Neural cell (in vitro differentiated cells): Measurements from ENCODE around the gene CCNI. TPM values are rescaled to one million over a fixed set of nuclear protein-coding genes. Genes with fewer than 3 reads are reported as not detected.

Experiments
- H2AFZ ChIP-seq: fragments of 200-600, 300-800 bp; sonication (generic), shearing (Covaris generic); 2 replicates; pipeline ENCODE4 v1.6.0; 2014; ENCODE audit warnings: low read depth, mild to moderate bottlenecking, antibody characterized with exemption, low read length, moderate library complexity
- H3F3A ChIP-seq: fragments of 200-600 bp; shearing (Covaris generic); 2 replicates; pipeline ENCODE4 v1.6.1; 2016; ENCODE audit warnings: mild to moderate bottlenecking, moderate library complexity, mixed read lengths, antibody characterized with exemption, low read length; ENCODE audit not compliant: insufficient read depth, poor library complexity, severe bottlenecking
- H3K27ac ChIP-seq: fragments of 200-600, 300-800 bp; sonication (generic), shearing (Covaris generic); 2 replicates; pipeline ENCODE4 v1.5.1; 2014; ENCODE audit warnings: mild to moderate bottlenecking, low read length, moderate library complexity
- H3K27me3 ChIP-seq: fragments of 300-800, 200-600 bp; sonication (generic), shearing (Covaris generic); 2 replicates; pipeline ENCODE4 v1.6.0; 2014; ENCODE audit warnings: mild to moderate bottlenecking, low read depth, low read length, moderate library complexity; ENCODE audit not compliant: insufficient read depth
- H3K36me3 ChIP-seq: fragments of 300-800, 200-600 bp; sonication (generic), shearing (Covaris generic); 2 replicates; pipeline ENCODE4 v1.5.1; 2014; ENCODE audit warnings: mild to moderate bottlenecking, antibody characterized with exemption, low read length, moderate library complexity; ENCODE audit not compliant: insufficient read depth
- H3K4me2 ChIP-seq: fragments of 300-800, 200-600 bp; sonication (generic), shearing (Covaris generic); 2 replicates; pipeline ENCODE4 v1.6.0; 2014; ENCODE audit warnings: mild to moderate bottlenecking, low read length
- H3K4me3 ChIP-seq: fragments of 300-800, 200-600 bp; sonication (generic), shearing (Covaris generic); 2 replicates; pipeline ENCODE4 v1.5.1; 2014; ENCODE audit warnings: mild to moderate bottlenecking, low read length, moderate library complexity
- H3K79me2 ChIP-seq: fragments of 200-600 bp; shearing (Covaris generic); replicated peaks from 2 replicates; pipeline ENCODE4 v1.6.0; 2014; ENCODE audit warnings: mild to moderate bottlenecking, low read length, moderate library complexity; ENCODE audit not compliant: insufficient read depth
- H3K9ac ChIP-seq: fragments of 300-800, 200-600 bp; sonication (generic), shearing (Covaris generic); 2 replicates; pipeline ENCODE4 v1.6.1; 2016; ENCODE audit warnings: mild to moderate bottlenecking, low read length, mixed read lengths
- H3K9me2 ChIP-seq: fragments of 200-600 bp; shearing (Covaris generic); 2 replicates; pipeline ENCODE4 v1.6.1; 2016; ENCODE audit warnings: mild to moderate bottlenecking, low read length, mixed read lengths; ENCODE audit not compliant: insufficient read depth
- H3K9me3 ChIP-seq: fragments of 200-600, 300-800 bp; sonication (generic), shearing (Covaris generic); 2 replicates; pipeline ENCODE4 v1.6.1; 2016; ENCODE audit warnings: mild to moderate bottlenecking, mixed run types, low read length, moderate library complexity, mixed read lengths
- H4K20me1 ChIP-seq: fragments of 200-600 bp; shearing (Covaris generic); 2 replicates; pipeline ENCODE4 v1.6.1; 2016; ENCODE audit warnings: mild to moderate bottlenecking, mixed run types; ENCODE audit not compliant: insufficient read depth
- CTCF ChIP-seq: fragments of 450-650 bp; IDR thresholded peaks from 2 replicates; pipeline ENCODE4 v1.5.1; 2014; ENCODE audit warnings: antibody characterized with exemption, mild to moderate bottlenecking, moderate library complexity; ENCODE audit not compliant: poor library complexity, severe bottlenecking
- EP300 ChIP-seq: fragments of 450-650 bp; conservative IDR thresholded peaks from 2 replicates; pipeline ENCODE4 v1.6.1; 2014; ENCODE audit warnings: antibody characterized with exemption, mild to moderate bottlenecking, moderate library complexity; ENCODE audit not compliant: poor library complexity, severe bottlenecking
- EZH2 ChIP-seq: fragments of 200-600, 300-800 bp; shearing (Covaris generic), sonication (generic); IDR thresholded peaks from 2 replicates; pipeline ENCODE4 v1.6.1; 2014; ENCODE audit warnings: antibody characterized with exemption, low read length, borderline replicate concordance, mild to moderate bottlenecking; ENCODE audit not compliant: insufficient read depth, poor library complexity, severe bottlenecking
- MXI1 ChIP-seq: fragments of 450-650 bp; conservative IDR thresholded peaks from 2 replicates; pipeline ENCODE4 v1.6.1; 2014; ENCODE audit warnings: antibody characterized with exemption, mild to moderate bottlenecking; ENCODE audit not compliant: poor library complexity, severe bottlenecking
- POLR2AphosphoS5 ChIP-seq: IDR thresholded peaks from 2 replicates; pipeline ENCODE4 v1.6.1; 2012
- RAD21 ChIP-seq: fragments of 450-650 bp; conservative IDR thresholded peaks from 2 replicates; pipeline ENCODE4 v1.6.1; 2014; ENCODE audit warnings: antibody characterized with exemption, mild to moderate bottlenecking, moderate library complexity
- REST ChIP-seq: IDR thresholded peaks from 2 replicates; pipeline ENCODE4 v1.6.1; 2012; ENCODE audit warnings: borderline replicate concordance
- SMC3 ChIP-seq: fragments of 450-650 bp; conservative IDR thresholded peaks from 2 replicates; pipeline ENCODE4 v1.6.1; 2014; ENCODE audit warnings: antibody characterized with exemption, mild to moderate bottlenecking, moderate library complexity; ENCODE audit not compliant: poor library complexity
- TAF1 ChIP-seq: IDR thresholded peaks from 2 replicates; pipeline ENCODE4 v1.6.1; 2012; ENCODE audit warnings: low read depth
- polyA plus RNA-seq: library from polyadenylated mRNA; depleted of rRNA; stranded (reverse); fragments of >200 nt; gene quantifications from 2 replicates; pipeline ENCODE4 v1.2.3, GENCODE V29; 2014

CCNI gene
- polyA plus RNA-seq, 1 donor from 2014 or later = 129 TPM

GRCh38 chr4:77100234-77100633 lies 24.4 kb upstream of the CCNI start:
- H3K9ac ChIP-seq = no peak overlapping the region
- no peaks in the 10 kb centered on the region for H4K20me1 ChIP-seq
- TF ChIP-seq EZH2 = no peak
- no peak for TF ChIP-seq MXI1
- no peak for TF ChIP-seq TAF1
- no peak for TF ChIP-seq RAD21
- TF ChIP-seq POLR2AphosphoS5 = no peak
- no peak for TF ChIP-seq CTCF
- TF ChIP-seq REST = no peak
- TF ChIP-seq SMC3 = no peak
- TF ChIP-seq EP300 = no peak
- H2AFZ ChIP-seq = no peak overlapping the region
- no peaks in the 10 kb centered on the region for H3K9me3 ChIP-seq
- no peak overlapping the region for H3K4me3 ChIP-seq
- no peaks in the 10 kb centered on the region for H3K79me2 ChIP-seq
- H3F3A ChIP-seq = no peaks in the 10 kb centered on the region
- H3K36me3 ChIP-seq = no peaks in the 10 kb centered on the region
- no peaks in the 10 kb centered on the region for H3K27me3 ChIP-seq
- H3K27ac ChIP-seq = no peak overlapping the region
- H3K9me2 ChIP-seq = no peaks in the 10 kb centered on the region
- H3K4me2 ChIP-seq = no peak overlapping the region

- Histone ChIP-seq H3F3A (no peaks in the 10 kb centered on the region), H3K27ac (no peak overlapping the region), H3K27me3 (no peaks in the 10 kb centered on the region), H3K4me3 (no peak overlapping the region), H3K36me3 (no peaks in the 10 kb centered on the region), H3K9me3 (no peaks in the 10 kb centered on the region), H3K79me2 (no peaks in the 10 kb centered on the region), H3K9me2 (no peaks in the 10 kb centered on the region), H3K9ac (no peak overlapping the region), H2AFZ (no peak overlapping the region), H4K20me1 (no peaks in the 10 kb centered on the region), H3K4me2 (no peak overlapping the region)
- TF ChIP-seq POLR2AphosphoS5 = no peak
- no peak for TF ChIP-seq EP300
- no peak for TF ChIP-seq SMC3
- TF ChIP-seq CTCF = no peak
- no peak for TF ChIP-seq REST
- TF ChIP-seq MXI1 = no peak
- TF ChIP-seq EZH2 = no peak
- TF ChIP-seq RAD21 = no peak
- TF ChIP-seq TAF1 = no peak
Measured at GRCh38 chr4:77097611-77098010, 21.8 kb upstream of the CCNI start.
